ENCODE data around the gene GRID2.

GRID2 gene

DNA sequence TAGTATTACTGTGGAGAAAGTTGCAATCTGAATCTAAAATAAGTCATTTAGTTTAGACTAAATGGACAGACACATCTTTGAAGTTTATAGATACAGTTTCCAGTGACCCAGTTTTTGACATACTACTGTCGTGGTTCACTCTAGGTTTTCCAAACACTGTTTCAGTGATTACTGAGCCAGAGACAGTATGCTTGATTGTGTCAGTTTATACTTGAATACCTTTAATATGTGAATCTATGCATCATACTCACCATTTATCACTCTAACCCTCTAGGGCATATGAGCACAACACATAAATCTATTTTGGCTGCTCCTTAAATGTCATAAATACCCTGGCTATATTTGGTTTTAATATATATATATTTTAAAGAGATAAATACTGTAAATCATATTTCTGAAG lies 173.5 kb downstream of the GRID2 start:
- DNase-seq (ENCODE audit: low spot score): no peak
- in situ Hi-C loops (cut with MboI; ENCODE audit: low sequenced_read_pairs, unreplicated experiment): no loop called here
- TF ChIP-seq, protein P1, sequence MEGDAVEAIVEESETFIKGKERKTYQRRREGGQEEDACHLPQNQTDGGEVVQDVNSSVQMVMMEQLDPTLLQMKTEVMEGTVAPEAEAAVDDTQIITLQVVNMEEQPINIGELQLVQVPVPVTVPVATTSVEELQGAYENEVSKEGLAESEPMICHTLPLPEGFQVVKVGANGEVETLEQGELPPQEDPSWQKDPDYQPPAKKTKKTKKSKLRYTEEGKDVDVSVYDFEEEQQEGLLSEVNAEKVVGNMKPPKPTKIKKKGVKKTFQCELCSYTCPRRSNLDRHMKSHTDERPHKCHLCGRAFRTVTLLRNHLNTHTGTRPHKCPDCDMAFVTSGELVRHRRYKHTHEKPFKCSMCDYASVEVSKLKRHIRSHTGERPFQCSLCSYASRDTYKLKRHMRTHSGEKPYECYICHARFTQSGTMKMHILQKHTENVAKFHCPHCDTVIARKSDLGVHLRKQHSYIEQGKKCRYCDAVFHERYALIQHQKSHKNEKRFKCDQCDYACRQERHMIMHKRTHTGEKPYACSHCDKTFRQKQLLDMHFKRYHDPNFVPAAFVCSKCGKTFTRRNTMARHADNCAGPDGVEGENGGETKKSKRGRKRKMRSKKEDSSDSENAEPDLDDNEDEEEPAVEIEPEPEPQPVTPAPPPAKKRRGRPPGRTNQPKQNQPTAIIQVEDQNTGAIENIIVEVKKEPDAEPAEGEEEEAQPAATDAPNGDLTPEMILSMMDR (IDR thresholded peaks at IDR 0.05; ENCODE audit: borderline replicate concordance, control extremely low read depth, extremely low read depth, insufficient read depth, missing control alignments): no peak

DNA sequence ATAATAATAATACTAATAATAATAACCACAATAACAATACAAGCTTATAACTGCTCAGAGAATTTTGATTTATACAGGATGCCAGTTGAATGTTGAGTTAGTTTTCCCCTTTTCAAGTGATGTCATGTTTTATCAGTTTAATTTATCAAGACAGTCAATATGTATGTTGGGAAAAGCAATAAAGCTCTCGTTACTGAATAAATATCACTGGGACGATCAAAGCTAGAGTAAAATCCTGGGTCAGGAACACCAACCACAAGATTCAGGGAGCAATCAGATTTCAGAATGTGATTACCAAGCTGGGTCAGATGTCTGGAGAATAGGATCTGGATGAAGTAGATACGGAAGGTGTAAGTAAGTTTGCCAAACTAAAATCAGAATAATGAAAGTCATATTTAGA lies 179.6 kb downstream of the GRID2 start:
- no peak for DNase-seq (ENCODE audit: low spot score)
- TF ChIP-seq, protein P1 (IDR thresholded peaks at IDR 0.05; ENCODE audit: borderline replicate concordance, control extremely low read depth, extremely low read depth, insufficient read depth, missing control alignments): no peak
- in situ Hi-C loops (cut with MboI; ENCODE audit: low sequenced_read_pairs, unreplicated experiment): no loop called here

DNA sequence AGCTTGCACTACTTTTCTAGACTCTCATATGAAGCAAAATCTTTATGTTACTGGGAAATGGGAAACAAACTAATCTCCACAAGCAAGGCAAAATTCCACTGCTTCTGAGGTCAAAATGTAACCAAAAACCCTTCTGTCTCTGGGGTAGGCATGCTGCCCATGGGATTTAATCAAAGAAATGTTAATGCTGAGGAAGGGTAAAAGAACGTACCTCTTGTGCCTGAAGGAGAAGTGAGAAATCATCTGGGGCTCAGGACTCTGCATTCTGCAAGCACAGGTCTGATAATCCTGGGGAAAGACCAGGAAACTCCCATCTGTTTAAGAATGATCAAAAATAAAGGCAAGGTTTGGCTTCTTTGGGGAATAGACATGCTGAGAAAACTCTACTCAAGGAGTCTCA lies 184.7 kb downstream of the GRID2 start:
- TF ChIP-seq, protein P1 (IDR thresholded peaks at IDR 0.05; ENCODE audit: borderline replicate concordance, control extremely low read depth, extremely low read depth, insufficient read depth, missing control alignments): no peak
- in situ Hi-C loops (cut with MboI; ENCODE audit: low sequenced_read_pairs, unreplicated experiment): no loop called here

DNA sequence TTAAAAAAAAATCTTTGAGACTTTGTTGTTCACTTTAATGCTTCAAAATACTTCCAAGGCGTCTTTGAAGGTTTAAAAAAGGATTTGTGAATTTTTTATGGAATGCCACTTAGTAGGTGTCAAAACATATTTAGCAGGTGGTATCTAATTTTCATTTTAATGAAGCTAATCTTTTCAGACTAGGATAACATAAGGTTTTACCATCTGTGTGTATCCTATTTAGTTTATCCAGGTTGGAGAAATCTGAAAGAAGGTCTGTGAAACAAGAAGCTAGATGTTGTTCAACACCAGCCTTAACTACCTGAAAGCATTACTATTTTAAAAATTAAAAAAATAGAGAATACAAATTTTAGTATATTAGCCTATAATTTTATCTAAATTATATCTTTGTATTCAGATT lies 193.4 kb downstream of the GRID2 start:
- in situ Hi-C loops (cut with MboI; ENCODE audit: low sequenced_read_pairs, unreplicated experiment): no loop called here
- no peak for DNase-seq (ENCODE audit: low spot score)
- TF ChIP-seq, protein P1 (IDR thresholded peaks at IDR 0.05; ENCODE audit: borderline replicate concordance, control extremely low read depth, extremely low read depth, insufficient read depth, missing control alignments): no peak

More for the DNA sequence above, 184.7 kb downstream of the GRID2 start:
- DNase-seq (ENCODE audit: low spot score): no peak

DNA sequence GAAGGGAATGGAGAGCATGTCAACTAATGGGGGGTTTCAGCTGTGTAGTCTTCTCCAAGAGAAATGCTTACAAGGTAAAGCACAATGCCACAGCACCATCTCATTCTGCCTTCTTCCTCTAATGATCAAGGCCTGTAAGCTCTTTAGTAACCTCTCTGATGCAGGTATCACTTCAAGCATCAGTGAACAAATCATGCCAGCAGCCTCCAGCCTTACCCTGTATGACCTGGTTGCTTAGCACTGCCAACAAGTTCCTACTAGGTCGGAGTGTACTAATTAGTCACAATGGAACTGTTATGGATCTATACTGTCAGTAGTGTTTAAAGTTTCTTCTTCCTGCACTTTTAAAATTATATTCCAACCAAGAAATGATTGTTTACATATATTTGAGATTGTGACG lies 197.7 kb downstream of the GRID2 start:
- in situ Hi-C loops (cut with MboI; ENCODE audit: low sequenced_read_pairs, unreplicated experiment): no loop called here
- no peak for DNase-seq (ENCODE audit: low spot score)
- TF ChIP-seq, protein P1 (IDR thresholded peaks at IDR 0.05; ENCODE audit: borderline replicate concordance, control extremely low read depth, extremely low read depth, insufficient read depth, missing control alignments): no peak

DNA sequence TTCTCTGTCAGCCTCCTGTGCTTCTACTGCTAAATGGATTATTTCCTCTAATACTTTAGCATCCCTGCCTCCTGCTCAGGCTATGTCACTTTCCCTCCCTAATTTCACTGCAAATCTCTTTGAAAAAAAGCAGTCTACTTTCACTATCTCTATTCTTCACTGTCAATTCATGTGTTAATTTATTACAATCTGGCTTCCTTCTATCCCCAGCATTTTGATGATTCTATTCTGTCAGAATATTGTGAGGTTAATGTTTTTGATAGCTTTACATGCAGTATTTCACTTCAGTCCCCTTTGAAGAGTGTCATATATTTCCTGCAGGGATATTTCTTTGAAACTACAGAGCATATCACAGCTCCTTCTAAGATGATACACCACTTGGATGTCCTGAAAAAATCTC lies 203.2 kb downstream of the GRID2 start:
- TF ChIP-seq, protein P1 (IDR thresholded peaks at IDR 0.05; ENCODE audit: borderline replicate concordance, control extremely low read depth, extremely low read depth, insufficient read depth, missing control alignments): no peak
- in situ Hi-C loops (cut with MboI; ENCODE audit: low sequenced_read_pairs, unreplicated experiment): no loop called here
- DNase-seq (ENCODE audit: low spot score): no peak

DNA sequence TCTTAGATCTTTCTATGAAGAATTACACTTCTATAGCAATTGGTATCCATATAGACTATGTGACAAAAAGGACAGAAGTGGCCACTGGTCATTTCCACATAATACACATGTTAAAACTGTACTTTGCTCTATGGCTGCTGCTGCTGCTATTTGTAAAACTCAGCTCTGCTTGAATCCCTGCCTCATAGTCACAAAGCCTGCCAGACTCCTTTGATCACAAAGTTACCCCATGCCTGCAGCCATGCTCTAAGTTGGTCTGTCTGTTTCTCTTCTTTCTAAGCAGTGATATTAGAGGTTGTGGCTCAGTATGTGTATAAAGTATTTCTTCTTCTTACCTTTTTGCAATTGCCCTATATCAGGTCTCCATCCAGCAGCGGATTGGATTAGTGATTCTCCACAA lies 210.9 kb downstream of the GRID2 start:
- TF ChIP-seq, protein P1 (IDR thresholded peaks at IDR 0.05; ENCODE audit: borderline replicate concordance, control extremely low read depth, extremely low read depth, insufficient read depth, missing control alignments): no peak
- no peak for DNase-seq (ENCODE audit: low spot score)
- in situ Hi-C loops (cut with MboI; ENCODE audit: low sequenced_read_pairs, unreplicated experiment): no loop called here
